Neural cell (in vitro differentiated cells): ENCODE results near the gene C1orf210. TPM values are rescaled to one million over a fixed set of nuclear protein-coding genes. Genes with fewer than 3 reads are reported as not detected.

ENCODE experiments used
- H2AFZ ChIP-seq: fragments of 200-600, 300-800 bp; sonication (generic), shearing (Covaris generic); 2 replicates; pipeline ENCODE4 v1.6.0; 2014; ENCODE audit warnings: low read depth, mild to moderate bottlenecking, antibody characterized with exemption, low read length, moderate library complexity
- H3F3A ChIP-seq: fragments of 200-600 bp; shearing (Covaris generic); 2 replicates; pipeline ENCODE4 v1.6.1; 2016; ENCODE audit warnings: mild to moderate bottlenecking, moderate library complexity, mixed read lengths, antibody characterized with exemption, low read length; ENCODE audit not compliant: insufficient read depth, poor library complexity, severe bottlenecking
- H3K27ac ChIP-seq: fragments of 200-600, 300-800 bp; sonication (generic), shearing (Covaris generic); 2 replicates; pipeline ENCODE4 v1.5.1; 2014; ENCODE audit warnings: mild to moderate bottlenecking, low read length, moderate library complexity
- H3K27me3 ChIP-seq: fragments of 300-800, 200-600 bp; sonication (generic), shearing (Covaris generic); 2 replicates; pipeline ENCODE4 v1.6.0; 2014; ENCODE audit warnings: mild to moderate bottlenecking, low read depth, low read length, moderate library complexity; ENCODE audit not compliant: insufficient read depth
- H3K36me3 ChIP-seq: fragments of 300-800, 200-600 bp; sonication (generic), shearing (Covaris generic); 2 replicates; pipeline ENCODE4 v1.5.1; 2014; ENCODE audit warnings: mild to moderate bottlenecking, antibody characterized with exemption, low read length, moderate library complexity; ENCODE audit not compliant: insufficient read depth
- H3K4me2 ChIP-seq: fragments of 300-800, 200-600 bp; sonication (generic), shearing (Covaris generic); 2 replicates; pipeline ENCODE4 v1.6.0; 2014; ENCODE audit warnings: mild to moderate bottlenecking, low read length
- H3K4me3 ChIP-seq: fragments of 300-800, 200-600 bp; sonication (generic), shearing (Covaris generic); 2 replicates; pipeline ENCODE4 v1.5.1; 2014; ENCODE audit warnings: mild to moderate bottlenecking, low read length, moderate library complexity
- H3K79me2 ChIP-seq: fragments of 200-600 bp; shearing (Covaris generic); replicated peaks from 2 replicates; pipeline ENCODE4 v1.6.0; 2014; ENCODE audit warnings: mild to moderate bottlenecking, low read length, moderate library complexity; ENCODE audit not compliant: insufficient read depth
- H3K9ac ChIP-seq: fragments of 300-800, 200-600 bp; sonication (generic), shearing (Covaris generic); 2 replicates; pipeline ENCODE4 v1.6.1; 2016; ENCODE audit warnings: mild to moderate bottlenecking, low read length, mixed read lengths
- H3K9me2 ChIP-seq: fragments of 200-600 bp; shearing (Covaris generic); 2 replicates; pipeline ENCODE4 v1.6.1; 2016; ENCODE audit warnings: mild to moderate bottlenecking, low read length, mixed read lengths; ENCODE audit not compliant: insufficient read depth
- H3K9me3 ChIP-seq: fragments of 200-600, 300-800 bp; sonication (generic), shearing (Covaris generic); 2 replicates; pipeline ENCODE4 v1.6.1; 2016; ENCODE audit warnings: mild to moderate bottlenecking, mixed run types, low read length, moderate library complexity, mixed read lengths
- H4K20me1 ChIP-seq: fragments of 200-600 bp; shearing (Covaris generic); 2 replicates; pipeline ENCODE4 v1.6.1; 2016; ENCODE audit warnings: mild to moderate bottlenecking, mixed run types; ENCODE audit not compliant: insufficient read depth
- EP300 ChIP-seq: fragments of 450-650 bp; conservative IDR thresholded peaks from 2 replicates; pipeline ENCODE4 v1.6.1; 2014; ENCODE audit warnings: antibody characterized with exemption, mild to moderate bottlenecking, moderate library complexity; ENCODE audit not compliant: poor library complexity, severe bottlenecking
- EZH2 ChIP-seq: fragments of 200-600, 300-800 bp; shearing (Covaris generic), sonication (generic); IDR thresholded peaks from 2 replicates; pipeline ENCODE4 v1.6.1; 2014; ENCODE audit warnings: antibody characterized with exemption, low read length, borderline replicate concordance, mild to moderate bottlenecking; ENCODE audit not compliant: insufficient read depth, poor library complexity, severe bottlenecking
- MXI1 ChIP-seq: fragments of 450-650 bp; conservative IDR thresholded peaks from 2 replicates; pipeline ENCODE4 v1.6.1; 2014; ENCODE audit warnings: antibody characterized with exemption, mild to moderate bottlenecking; ENCODE audit not compliant: poor library complexity, severe bottlenecking
- POLR2AphosphoS5 ChIP-seq: IDR thresholded peaks from 2 replicates; pipeline ENCODE4 v1.6.1; 2012
- RAD21 ChIP-seq: fragments of 450-650 bp; conservative IDR thresholded peaks from 2 replicates; pipeline ENCODE4 v1.6.1; 2014; ENCODE audit warnings: antibody characterized with exemption, mild to moderate bottlenecking, moderate library complexity
- SMC3 ChIP-seq: fragments of 450-650 bp; conservative IDR thresholded peaks from 2 replicates; pipeline ENCODE4 v1.6.1; 2014; ENCODE audit warnings: antibody characterized with exemption, mild to moderate bottlenecking, moderate library complexity; ENCODE audit not compliant: poor library complexity
- TAF1 ChIP-seq: IDR thresholded peaks from 2 replicates; pipeline ENCODE4 v1.6.1; 2012; ENCODE audit warnings: low read depth
- polyA plus RNA-seq: library from polyadenylated mRNA; depleted of rRNA; stranded (reverse); fragments of >200 nt; gene quantifications from 2 replicates; pipeline ENCODE4 v1.2.3, GENCODE V29; 2014
- TF ChIP-seq, protein P1 (sequence below): IDR thresholded peaks from 2 replicates; pipeline ENCODE4 v1.6.1; 2012; ENCODE audit warnings: borderline replicate concordance
- TF ChIP-seq, protein P2 (sequence below): fragments of 450-650 bp; IDR thresholded peaks from 2 replicates; pipeline ENCODE4 v1.5.1; 2014; ENCODE audit warnings: antibody characterized with exemption, mild to moderate bottlenecking, moderate library complexity; ENCODE audit not compliant: poor library complexity, severe bottlenecking

The C1orf210 gene
- polyA plus RNA-seq, 1 donor from 2014 or later: not detected

DNA sequence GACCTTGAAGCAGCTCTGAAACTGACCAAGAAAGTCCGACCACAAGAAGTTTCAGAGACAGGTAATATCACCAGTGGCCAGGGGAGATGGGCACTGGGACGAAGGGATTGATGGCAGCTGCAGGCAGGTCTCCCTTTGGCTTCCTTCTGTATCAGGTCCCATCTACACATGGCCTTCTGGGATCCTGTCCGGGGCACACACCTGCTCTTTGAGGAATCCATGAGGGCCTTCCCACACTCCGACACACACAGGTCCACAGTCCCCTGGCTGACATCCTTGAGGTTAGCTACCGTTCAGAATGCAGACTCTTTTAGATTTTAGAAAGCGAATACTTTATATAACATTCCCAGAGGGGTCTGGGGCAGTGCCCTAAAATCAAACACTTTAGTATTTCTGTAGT lies 42.1 kb downstream of the C1orf210 start:
- Histone ChIP-seq H3K79me2 (no peaks in the 10 kb centered on the region), H3K4me2 (no peak overlapping the region), H3K27me3 (no peaks in the 10 kb centered on the region), H3K9me3 (no peaks in the 10 kb centered on the region), H2AFZ (no peak overlapping the region), H3K9me2 (no peaks in the 10 kb centered on the region), H3K4me3 (no peak overlapping the region), H3K36me3 (no peaks in the 10 kb centered on the region), H3K27ac (no peak overlapping the region), H3F3A (no peaks in the 10 kb centered on the region), H3K9ac (no peak overlapping the region), H4K20me1 (no peaks in the 10 kb centered on the region)
- TF ChIP-seq TAF1 (no peak), MXI1 (no peak), EP300 (no peak), POLR2AphosphoS5 (no peak), SMC3 (no peak), EZH2 (no peak), RAD21 (no peak)
- TF ChIP-seq, protein P1, sequence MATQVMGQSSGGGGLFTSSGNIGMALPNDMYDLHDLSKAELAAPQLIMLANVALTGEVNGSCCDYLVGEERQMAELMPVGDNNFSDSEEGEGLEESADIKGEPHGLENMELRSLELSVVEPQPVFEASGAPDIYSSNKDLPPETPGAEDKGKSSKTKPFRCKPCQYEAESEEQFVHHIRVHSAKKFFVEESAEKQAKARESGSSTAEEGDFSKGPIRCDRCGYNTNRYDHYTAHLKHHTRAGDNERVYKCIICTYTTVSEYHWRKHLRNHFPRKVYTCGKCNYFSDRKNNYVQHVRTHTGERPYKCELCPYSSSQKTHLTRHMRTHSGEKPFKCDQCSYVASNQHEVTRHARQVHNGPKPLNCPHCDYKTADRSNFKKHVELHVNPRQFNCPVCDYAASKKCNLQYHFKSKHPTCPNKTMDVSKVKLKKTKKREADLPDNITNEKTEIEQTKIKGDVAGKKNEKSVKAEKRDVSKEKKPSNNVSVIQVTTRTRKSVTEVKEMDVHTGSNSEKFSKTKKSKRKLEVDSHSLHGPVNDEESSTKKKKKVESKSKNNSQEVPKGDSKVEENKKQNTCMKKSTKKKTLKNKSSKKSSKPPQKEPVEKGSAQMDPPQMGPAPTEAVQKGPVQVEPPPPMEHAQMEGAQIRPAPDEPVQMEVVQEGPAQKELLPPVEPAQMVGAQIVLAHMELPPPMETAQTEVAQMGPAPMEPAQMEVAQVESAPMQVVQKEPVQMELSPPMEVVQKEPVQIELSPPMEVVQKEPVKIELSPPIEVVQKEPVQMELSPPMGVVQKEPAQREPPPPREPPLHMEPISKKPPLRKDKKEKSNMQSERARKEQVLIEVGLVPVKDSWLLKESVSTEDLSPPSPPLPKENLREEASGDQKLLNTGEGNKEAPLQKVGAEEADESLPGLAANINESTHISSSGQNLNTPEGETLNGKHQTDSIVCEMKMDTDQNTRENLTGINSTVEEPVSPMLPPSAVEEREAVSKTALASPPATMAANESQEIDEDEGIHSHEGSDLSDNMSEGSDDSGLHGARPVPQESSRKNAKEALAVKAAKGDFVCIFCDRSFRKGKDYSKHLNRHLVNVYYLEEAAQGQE: no peak

DNA sequence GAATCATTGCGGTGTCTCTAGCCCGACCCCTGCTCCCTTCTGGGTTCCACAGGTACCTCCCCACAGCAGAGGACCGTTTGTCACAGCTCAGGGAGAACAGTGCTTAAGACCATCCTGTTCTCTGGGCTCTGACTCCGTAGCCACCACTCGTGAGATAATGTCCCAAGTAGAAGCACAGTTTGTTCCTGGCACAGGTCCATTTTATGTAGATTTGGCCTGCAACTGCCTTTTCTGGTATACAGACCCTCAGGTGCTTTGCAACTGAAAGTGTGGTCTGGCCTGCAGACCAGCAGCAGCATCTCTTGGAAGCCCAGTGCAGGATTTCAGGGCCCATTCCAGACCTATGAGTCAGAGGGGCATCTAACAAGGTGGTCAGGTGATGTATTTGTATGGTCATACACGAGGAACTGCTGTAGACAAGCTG lies 44.0 kb downstream of the C1orf210 start:
- Histone ChIP-seq H3K4me2 (no peak overlapping the region), H2AFZ (no peak overlapping the region), H3F3A (no peaks in the 10 kb centered on the region), H3K27me3 (no peaks in the 10 kb centered on the region), H3K27ac (no peak overlapping the region), H3K9ac (no peak overlapping the region), H4K20me1 (no peaks in the 10 kb centered on the region), H3K9me3 (no peaks in the 10 kb centered on the region), H3K9me2 (no peaks in the 10 kb centered on the region), H3K79me2 (no peaks in the 10 kb centered on the region), H3K4me3 (no peak overlapping the region), H3K36me3 (no peaks in the 10 kb centered on the region)
- TF ChIP-seq TAF1 (no peak), EP300 (no peak), EZH2 (no peak), RAD21 (no peak), MXI1 (no peak), POLR2AphosphoS5 (no peak), SMC3 (no peak)
- TF ChIP-seq, protein P1: no peak
- TF ChIP-seq, protein P2, sequence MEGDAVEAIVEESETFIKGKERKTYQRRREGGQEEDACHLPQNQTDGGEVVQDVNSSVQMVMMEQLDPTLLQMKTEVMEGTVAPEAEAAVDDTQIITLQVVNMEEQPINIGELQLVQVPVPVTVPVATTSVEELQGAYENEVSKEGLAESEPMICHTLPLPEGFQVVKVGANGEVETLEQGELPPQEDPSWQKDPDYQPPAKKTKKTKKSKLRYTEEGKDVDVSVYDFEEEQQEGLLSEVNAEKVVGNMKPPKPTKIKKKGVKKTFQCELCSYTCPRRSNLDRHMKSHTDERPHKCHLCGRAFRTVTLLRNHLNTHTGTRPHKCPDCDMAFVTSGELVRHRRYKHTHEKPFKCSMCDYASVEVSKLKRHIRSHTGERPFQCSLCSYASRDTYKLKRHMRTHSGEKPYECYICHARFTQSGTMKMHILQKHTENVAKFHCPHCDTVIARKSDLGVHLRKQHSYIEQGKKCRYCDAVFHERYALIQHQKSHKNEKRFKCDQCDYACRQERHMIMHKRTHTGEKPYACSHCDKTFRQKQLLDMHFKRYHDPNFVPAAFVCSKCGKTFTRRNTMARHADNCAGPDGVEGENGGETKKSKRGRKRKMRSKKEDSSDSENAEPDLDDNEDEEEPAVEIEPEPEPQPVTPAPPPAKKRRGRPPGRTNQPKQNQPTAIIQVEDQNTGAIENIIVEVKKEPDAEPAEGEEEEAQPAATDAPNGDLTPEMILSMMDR: no peak
